Coronary artery (tissue), 2 donors: ENCODE measurements around the gene PRPF40B.

ENCODE experiments used
- DNase-seq: peaks from one replicate; pipeline ENCODE4 v3.0.0-alpha.2; 2017; ENCODE audit warnings: low spot score
- H3K27ac ChIP-seq, 2 donors: fragments of 200-600 bp; sonication (generic); one replicate each; pipeline ENCODE4 v1.5.1; 2016 to 2019
- H3K4me3 ChIP-seq: fragments of 200-600 bp; sonication (generic); 2 replicates; pipeline ENCODE4 v1.5.1; 2016; ENCODE audit warnings: mild to moderate bottlenecking, moderate library complexity
- TF ChIP-seq, protein P1 (sequence below): fragments of 200-600 bp; sonication (generic); IDR thresholded peaks from one replicate; pipeline ENCODE4 v1.5.1; 2019; ENCODE audit warnings: antibody characterized with exemption

PRPF40B gene

DNA sequence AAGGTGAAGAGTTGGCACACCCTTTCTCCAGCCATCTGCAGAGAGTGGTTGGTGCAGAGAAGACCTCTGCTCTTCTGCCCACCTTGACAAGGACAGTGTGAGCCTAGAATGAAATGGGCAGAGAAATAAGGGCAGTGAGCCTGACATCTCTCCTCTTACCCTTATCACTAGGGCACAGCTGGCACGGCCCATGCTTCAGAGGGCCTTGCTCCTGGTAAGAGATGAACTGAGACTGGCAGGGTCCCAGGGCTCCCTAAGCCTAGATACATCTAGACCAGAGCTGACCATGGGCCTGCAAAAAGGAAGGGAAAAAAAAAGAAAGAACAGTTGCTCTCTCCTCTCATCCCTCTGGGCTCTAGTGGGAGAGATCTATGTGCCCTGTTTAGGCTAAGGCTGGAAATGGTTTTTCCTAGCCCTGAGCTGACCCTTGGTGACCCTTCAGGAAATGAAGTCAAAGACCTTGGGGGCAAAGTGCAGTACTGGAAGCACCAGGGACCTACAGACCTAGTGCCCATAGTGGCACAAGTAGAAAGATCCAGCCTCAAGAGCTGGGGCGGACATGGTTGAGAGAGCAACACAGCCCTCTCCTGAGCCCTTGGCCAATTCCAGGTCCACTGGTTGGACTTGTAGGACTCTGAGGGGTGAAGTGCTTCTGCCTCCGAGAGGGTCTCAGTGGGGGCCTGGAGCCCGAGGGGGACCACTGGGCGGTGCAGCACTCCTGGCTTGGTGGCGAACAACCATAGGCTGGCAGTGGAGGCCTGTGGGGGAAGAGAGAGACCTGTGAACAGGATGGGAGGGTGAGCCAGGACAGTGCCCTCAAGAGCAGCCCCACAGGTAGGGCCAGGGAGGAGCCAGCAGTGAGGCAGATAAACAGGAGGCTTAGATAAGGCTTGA, 22.0 kb downstream of the PRPF40B start:
- TF ChIP-seq, protein P1, sequence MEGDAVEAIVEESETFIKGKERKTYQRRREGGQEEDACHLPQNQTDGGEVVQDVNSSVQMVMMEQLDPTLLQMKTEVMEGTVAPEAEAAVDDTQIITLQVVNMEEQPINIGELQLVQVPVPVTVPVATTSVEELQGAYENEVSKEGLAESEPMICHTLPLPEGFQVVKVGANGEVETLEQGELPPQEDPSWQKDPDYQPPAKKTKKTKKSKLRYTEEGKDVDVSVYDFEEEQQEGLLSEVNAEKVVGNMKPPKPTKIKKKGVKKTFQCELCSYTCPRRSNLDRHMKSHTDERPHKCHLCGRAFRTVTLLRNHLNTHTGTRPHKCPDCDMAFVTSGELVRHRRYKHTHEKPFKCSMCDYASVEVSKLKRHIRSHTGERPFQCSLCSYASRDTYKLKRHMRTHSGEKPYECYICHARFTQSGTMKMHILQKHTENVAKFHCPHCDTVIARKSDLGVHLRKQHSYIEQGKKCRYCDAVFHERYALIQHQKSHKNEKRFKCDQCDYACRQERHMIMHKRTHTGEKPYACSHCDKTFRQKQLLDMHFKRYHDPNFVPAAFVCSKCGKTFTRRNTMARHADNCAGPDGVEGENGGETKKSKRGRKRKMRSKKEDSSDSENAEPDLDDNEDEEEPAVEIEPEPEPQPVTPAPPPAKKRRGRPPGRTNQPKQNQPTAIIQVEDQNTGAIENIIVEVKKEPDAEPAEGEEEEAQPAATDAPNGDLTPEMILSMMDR = no peak
- H3K4me3 ChIP-seq = no peak overlapping the region
- peak overlapping the region in 1 of 2 donors; percentile 75 for H3K27ac ChIP-seq
- no peak for DNase-seq

DNA sequence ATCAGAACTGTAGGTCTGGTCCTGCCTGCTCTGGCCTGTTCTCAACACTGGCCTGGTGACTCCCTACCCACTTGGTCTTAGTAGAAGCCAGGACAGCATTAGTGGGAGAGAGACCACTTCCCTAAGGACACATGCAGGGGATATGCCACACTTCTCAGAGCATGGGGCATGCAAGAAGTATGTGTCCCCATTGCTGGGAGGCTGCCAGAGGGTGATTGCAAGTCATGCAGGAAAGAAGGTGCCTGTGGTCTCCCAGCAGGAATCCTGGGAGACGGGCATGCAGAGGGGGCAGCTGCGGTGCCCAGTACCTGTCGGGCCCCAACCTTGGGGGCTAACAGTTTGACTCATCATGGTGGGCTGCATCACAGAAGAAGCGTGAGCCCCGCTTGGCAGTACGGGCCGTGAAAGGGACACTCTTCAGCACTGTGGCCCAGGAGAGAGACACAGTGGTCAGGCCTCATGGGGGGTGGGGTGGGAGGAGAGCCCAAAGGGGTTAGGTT, 23.0 kb downstream of the PRPF40B start:
- H3K27ac ChIP-seq = peak overlapping the region in 1 of 2 donors; percentile 75
- TF ChIP-seq, protein P1 = no peak
- H3K4me3 ChIP-seq = no peak overlapping the region
- DNase-seq = no peak

DNA sequence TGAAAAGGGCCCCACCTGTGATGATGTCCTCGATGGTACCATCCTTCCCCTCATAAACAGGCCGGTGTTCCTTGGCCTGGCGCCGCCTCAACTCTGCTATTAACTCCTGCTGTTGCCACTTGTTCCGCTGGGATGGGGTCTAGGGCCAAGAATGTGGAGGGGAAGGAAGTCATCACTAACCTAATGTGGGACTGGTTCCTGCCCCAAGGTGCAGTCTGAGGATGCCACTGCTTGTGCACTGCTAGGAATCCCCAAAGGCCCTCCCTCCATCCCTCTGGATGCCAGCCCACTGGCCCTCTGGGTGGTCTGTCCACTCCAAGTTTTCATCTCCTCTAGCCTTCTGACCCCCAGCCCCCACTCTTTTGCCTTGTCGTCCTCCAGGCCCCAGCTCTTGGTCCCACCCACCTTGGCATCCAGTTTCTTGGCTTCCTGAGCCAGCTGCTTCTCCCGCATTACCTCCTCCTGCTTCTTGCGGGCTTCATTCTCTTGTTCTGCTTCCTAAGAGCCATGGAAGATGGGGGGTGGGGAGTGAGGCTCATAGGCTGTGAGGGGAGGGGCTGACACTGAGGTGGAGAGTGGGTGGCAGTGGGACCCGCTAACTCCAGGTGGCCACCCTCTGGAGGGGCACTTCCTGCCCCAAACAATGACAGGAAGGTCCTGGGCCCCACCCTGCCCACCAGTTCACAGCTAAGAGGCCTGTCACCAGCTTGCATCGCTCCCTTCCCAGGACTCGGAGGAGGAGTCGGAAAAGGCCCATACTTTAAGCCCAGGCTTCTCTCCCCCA, 23.7 kb downstream of the PRPF40B start:
- no peak for DNase-seq
- Histone ChIP-seq H3K4me3 (no peak overlapping the region), H3K27ac (peak overlapping the region; percentile 58 to 75)
- TF ChIP-seq, protein P1 = no peak

DNA sequence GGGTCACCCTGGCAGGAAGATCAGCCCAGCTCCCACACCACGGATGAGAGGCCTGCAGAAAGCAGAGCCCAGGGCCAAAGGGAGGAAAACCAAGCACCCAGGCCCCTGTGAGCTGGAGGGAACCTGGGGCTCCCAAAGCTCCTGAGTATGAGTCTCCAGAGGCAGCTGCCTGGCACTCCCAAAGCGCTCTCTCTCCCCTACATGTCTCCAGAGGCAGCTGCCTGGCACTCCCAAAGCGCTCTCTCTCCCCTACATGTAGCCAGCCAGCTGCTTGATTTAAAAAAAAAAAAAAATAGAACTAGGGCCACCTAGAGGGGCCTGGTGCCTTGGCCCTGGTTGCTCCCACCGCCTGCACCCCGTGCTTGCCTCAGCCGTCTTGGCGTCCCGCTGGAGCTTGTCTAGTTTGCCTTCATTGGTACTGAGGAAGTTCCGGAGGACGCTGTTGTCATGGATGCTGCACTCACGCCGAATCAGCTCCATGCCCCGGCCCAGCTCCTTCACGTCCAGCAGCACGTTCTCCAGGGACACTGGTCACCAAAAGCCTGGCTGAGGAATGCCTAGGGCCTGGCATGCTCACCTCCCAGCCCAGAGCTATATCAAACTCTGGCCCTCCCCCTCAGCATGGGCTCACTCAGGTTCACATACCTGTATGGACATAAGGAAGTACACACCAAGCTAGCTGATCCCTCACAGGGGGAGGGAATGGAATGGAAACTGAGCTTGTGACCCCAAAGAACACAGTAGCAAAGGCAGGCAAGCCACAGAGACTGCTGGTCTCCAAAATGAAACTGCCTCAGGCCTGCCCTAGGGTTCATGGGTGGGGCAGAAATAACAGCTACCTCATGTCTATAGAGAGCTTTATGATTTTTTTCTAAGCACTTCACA, 24.7 kb downstream of the PRPF40B start:
- TF ChIP-seq, protein P1 = no peak
- Histone ChIP-seq H3K27ac (peak overlapping the region; percentile 58 to 75), H3K4me3 (no peak overlapping the region)
- DNase-seq = no peak

DNA sequence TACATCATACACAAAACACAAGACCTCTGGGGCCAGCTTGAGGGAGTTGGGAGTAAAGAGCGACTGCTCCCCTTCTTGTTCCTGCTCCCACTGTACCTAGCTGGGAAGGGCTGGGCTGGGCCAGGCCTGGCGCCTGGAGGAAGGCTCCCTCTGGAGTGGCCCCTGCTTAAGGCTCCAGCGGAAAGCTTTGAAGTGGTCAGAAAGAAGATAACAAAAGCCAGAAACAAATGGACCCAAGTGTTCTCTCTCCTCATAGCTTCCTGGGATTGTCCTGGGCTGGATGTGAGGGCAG, 25.3 kb downstream of the PRPF40B start:
- peak overlapping the region; percentile 58 to 75 for H3K27ac ChIP-seq
- H3K4me3 ChIP-seq = no peak overlapping the region
- TF ChIP-seq, protein P1 = no peak
- no peak for DNase-seq

DNA sequence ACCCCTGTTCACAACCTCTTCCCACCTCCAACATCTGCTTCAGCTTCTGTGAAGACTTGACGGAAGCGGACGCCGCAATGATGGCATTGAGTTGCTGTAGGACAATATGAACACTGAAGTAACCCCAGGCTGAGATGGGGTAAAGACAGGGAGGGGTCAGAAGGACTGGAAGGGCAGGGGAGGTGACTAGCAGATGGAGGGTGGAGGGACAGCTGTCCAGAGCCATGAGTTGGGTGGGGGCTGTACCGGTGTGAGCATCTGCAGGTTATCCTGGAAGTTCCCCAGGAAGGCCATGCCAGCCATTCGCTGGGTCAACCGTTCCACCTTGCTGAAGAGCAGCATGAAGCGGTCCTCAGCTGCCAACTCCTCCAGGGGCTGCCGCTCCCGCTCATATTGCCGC, 26.1 kb downstream of the PRPF40B start:
- Histone ChIP-seq H3K27ac (peak overlapping the region in 1 of 2 donors; percentile 75), H3K4me3 (no peak overlapping the region)
- TF ChIP-seq, protein P1 = no peak
- no peak for DNase-seq
